Endodermal cell (in vitro differentiated cells): ENCODE data around the gene B4GALT5. TPM values are rescaled to one million over a fixed set of nuclear protein-coding genes. Genes with fewer than 3 reads are reported as not detected.

Experiments
- DNase-seq: peaks from one replicate; pipeline ENCODE4 v3.0.0-alpha.2; 2017
- H3K27ac ChIP-seq: 2 replicates; pipeline ENCODE4 v1.5.1; 2013; ENCODE audit warnings: mild to moderate bottlenecking, low read depth, low read length, moderate library complexity
- H3K27me3 ChIP-seq: 2 replicates; pipeline ENCODE4 v1.6.1; 2013; ENCODE audit warnings: mild to moderate bottlenecking, low read length, moderate library complexity; ENCODE audit not compliant: insufficient read depth, control insufficient read depth, poor library complexity, severe bottlenecking
- H3K36me3 ChIP-seq: 2 replicates; pipeline ENCODE4 v1.7.0; 2013; ENCODE audit warnings: mild to moderate bottlenecking, low read length, moderate library complexity; ENCODE audit not compliant: control insufficient read depth, insufficient read depth
- H3K4me1 ChIP-seq: one replicate; pipeline ENCODE4 v1.7.0; 2013; ENCODE audit warnings: low read length; ENCODE audit not compliant: control insufficient read depth, insufficient read depth
- H3K4me3 ChIP-seq: 2 replicates; pipeline ENCODE4 v1.5.1; 2013; ENCODE audit warnings: mild to moderate bottlenecking, low read length, moderate library complexity
- H3K9ac ChIP-seq: 2 replicates; pipeline ENCODE4 v1.6.1; 2013; ENCODE audit warnings: mild to moderate bottlenecking, low read length, moderate library complexity; ENCODE audit not compliant: poor library complexity, severe bottlenecking; ENCODE audit errors: extremely low read depth
- H3K9me3 ChIP-seq: 2 replicates; pipeline ENCODE4 v1.6.1; 2013; ENCODE audit warnings: mild to moderate bottlenecking, low read length, moderate library complexity; ENCODE audit not compliant: control insufficient read depth
- H3K27ac Mint-ChIP-seq: 2 replicates; pipeline ENCODE4 v1.8.0; 2020; ENCODE audit warnings: mixed read lengths
- H3K27me3 Mint-ChIP-seq: 2 replicates; pipeline ENCODE4 v1.8.0; 2021; ENCODE audit warnings: mild to moderate bottlenecking, mixed read lengths; ENCODE audit not compliant: insufficient read depth
- H3K36me3 Mint-ChIP-seq: 2 replicates; pipeline ENCODE4 v1.8.0; 2020; ENCODE audit warnings: low read depth, mixed read lengths
- H3K4me1 Mint-ChIP-seq: 2 replicates; pipeline ENCODE4 v1.8.0; 2020; ENCODE audit warnings: mixed read lengths
- H3K4me3 Mint-ChIP-seq: 2 replicates; pipeline ENCODE4 v1.8.0; 2020; ENCODE audit warnings: mild to moderate bottlenecking, moderate library complexity, mixed read lengths
- H3K9me3 Mint-ChIP-seq: 2 replicates; pipeline ENCODE4 v1.8.0; 2020; ENCODE audit warnings: mild to moderate bottlenecking, mixed read lengths
- WGBS, 2 experiments: methylation state at CpG; one replicate each; pipeline versions ENCODE4 v1.1.5 to v1.1.7; 2013; ENCODE audit warnings: missing lambda C conversion rate in 2 of 2, mixed read lengths in 1 of 2; ENCODE audit not compliant: insufficient coverage in 1 of 2, insufficient read length in 1 of 2; 5-methylcytosine and 5-hydroxymethylcytosine counted together
- total RNA-seq, 2 donors: library from RNA; stranded (reverse); fragmentation: NEBNext Ultra II Directional in 1 of 2; extraction: Animal tissue kit (Norgen Biotek cat#: 25700) in 1 of 2; gene quantifications; 2 replicates in 1 of 2; 3 replicates in 1 of 2; pipeline ENCODE4 v1.2.1, GENCODE V29; 2021
- TF ChIP-seq, protein P1 (sequence below): fragments of 200-600 bp; sonication (generic); conservative IDR thresholded peaks from 2 replicates; pipeline ENCODE4 v1.5.0; 2021; ENCODE audit warnings: antibody characterized with exemption, mild to moderate bottlenecking

The B4GALT5 gene
- total RNA-seq, 2 donors from 2014 or later = 57.0 to 58.8 TPM

DNA sequence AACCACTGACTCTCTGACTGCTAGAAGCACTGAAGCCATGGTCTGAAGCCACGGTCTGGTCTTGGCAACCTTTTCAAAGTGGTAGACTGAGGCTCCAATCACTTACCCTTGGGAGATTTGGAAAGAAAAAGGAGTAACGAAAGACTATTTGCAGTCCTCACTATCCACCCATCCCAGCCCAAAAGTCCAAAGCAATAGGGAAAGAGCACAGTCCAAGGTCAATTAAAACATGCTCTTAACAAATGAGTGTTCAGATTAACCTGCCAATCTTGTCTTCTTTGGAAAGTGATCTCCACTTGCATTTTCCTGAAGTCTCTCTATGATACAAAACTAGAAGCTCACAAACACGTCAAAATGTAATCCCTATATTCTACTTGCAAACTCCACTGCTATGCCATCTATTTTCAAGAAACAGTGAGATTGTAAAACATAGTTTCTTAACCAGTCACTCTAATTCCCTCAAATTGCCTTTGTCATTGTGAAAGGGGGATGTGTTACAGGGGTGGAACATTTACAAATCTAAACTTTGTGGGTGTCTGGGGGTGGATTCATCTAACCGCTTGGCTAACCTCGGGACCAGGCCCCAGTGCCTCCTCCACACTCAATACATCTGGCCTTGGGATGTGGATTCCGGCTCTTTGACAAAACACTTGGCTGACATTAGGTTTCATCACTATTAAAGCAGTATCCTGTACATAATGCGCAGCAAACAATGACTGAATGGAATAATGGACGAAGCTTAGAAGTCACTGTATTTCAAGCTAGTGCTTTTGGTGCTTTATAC is 56.4 kb downstream of the B4GALT5 start:
- TF ChIP-seq, protein P1, sequence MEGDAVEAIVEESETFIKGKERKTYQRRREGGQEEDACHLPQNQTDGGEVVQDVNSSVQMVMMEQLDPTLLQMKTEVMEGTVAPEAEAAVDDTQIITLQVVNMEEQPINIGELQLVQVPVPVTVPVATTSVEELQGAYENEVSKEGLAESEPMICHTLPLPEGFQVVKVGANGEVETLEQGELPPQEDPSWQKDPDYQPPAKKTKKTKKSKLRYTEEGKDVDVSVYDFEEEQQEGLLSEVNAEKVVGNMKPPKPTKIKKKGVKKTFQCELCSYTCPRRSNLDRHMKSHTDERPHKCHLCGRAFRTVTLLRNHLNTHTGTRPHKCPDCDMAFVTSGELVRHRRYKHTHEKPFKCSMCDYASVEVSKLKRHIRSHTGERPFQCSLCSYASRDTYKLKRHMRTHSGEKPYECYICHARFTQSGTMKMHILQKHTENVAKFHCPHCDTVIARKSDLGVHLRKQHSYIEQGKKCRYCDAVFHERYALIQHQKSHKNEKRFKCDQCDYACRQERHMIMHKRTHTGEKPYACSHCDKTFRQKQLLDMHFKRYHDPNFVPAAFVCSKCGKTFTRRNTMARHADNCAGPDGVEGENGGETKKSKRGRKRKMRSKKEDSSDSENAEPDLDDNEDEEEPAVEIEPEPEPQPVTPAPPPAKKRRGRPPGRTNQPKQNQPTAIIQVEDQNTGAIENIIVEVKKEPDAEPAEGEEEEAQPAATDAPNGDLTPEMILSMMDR = no peak
- no peak overlapping the region for H3K9ac ChIP-seq
- H3K27ac ChIP-seq = no peak overlapping the region
- DNase-seq = no peak
- H3K4me3 Mint-ChIP-seq = no peak overlapping the region
- H3K36me3 Mint-ChIP-seq = peaks cover 39% of the 10 kb centered on the region
- 87 to 88% methylated on average over 7 to 8 of the region's 8 CpGs for WGBS, 2 experiments
- peaks cover 8% of the 10 kb centered on the region for H3K4me1 Mint-ChIP-seq
- no peak overlapping the region for H3K4me3 ChIP-seq
- no peaks in the 10 kb centered on the region for H3K27me3 Mint-ChIP-seq
- peaks cover 41% of the 10 kb centered on the region for H3K36me3 ChIP-seq
- no peak overlapping the region for H3K27ac Mint-ChIP-seq
- no peaks in the 10 kb centered on the region for H3K27me3 ChIP-seq
- H3K9me3 Mint-ChIP-seq = no peaks in the 10 kb centered on the region
- no peaks in the 10 kb centered on the region for H3K9me3 ChIP-seq
- peaks cover 17% of the 10 kb centered on the region for H3K4me1 ChIP-seq

DNA sequence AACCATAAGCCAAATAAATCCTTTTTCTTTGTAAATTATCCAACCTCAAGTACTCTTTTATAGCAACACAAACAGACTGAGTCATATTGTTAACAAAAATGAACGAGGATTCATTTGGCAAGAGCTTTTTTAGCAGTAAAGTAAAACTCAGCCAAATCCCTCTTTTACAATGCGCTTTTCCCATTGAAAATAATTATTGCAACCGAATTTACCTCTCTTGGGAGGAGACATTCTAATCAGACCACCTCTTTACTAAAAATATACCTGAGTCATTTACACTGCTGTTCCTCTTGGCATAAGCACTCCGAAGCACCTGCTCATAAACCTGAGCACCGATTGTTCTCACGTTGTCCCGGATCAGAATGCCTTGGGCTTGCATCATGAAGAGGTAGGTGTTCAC is 57.4 kb downstream of the B4GALT5 start:
- Histone ChIP-seq H3K9ac (no peak overlapping the region), H3K4me3 (no peak overlapping the region), H3K9me3 (no peaks in the 10 kb centered on the region), H3K36me3 (peaks cover 49% of the 10 kb centered on the region), H3K27ac (no peak overlapping the region), H3K4me1 (peaks cover 17% of the 10 kb centered on the region), H3K27me3 (no peaks in the 10 kb centered on the region)
- Mint-ChIP-seq H3K27me3 (no peaks in the 10 kb centered on the region), H3K4me3 (no peak overlapping the region), H3K27ac (peak overlapping the region; percentile 8), H3K36me3 (peaks cover 44% of the 10 kb centered on the region), H3K4me1 (peaks cover 3% of the 10 kb centered on the region), H3K9me3 (no peaks in the 10 kb centered on the region)
- TF ChIP-seq, protein P1 = no peak
- WGBS, 2 experiments = 95 to 100% methylated on average over 7 of the region's 7 CpGs
- no peak for DNase-seq

DNA sequence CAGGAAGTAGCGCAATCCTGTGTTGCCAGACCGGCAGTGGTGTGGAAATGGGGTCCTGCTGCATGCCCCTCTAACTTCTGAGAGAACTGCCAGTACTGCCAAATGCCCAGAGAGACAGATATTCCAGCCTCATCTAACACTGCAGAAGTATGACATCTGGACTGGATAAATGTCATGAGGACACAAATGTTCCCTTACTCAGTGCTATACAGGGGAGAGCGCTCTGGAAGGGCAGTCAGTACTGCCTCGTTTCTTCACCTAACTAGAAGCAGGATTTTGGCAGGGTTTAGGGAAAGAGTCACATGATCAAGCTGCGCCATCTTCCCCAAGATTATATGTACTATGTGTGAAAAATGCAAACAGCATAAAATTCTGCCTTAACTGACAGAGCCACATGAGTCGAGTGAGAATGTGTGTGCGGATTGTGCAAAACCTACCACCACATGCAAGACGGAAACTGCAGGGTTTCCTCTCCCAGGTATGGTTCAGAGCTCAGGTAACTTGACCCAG is 59.7 kb downstream of the B4GALT5 start:
- Histone ChIP-seq H3K9me3 (no peaks in the 10 kb centered on the region), H3K36me3 (peaks cover 60% of the 10 kb centered on the region), H3K27me3 (no peaks in the 10 kb centered on the region), H3K4me1 (peaks cover 17% of the 10 kb centered on the region), H3K27ac (no peak overlapping the region), H3K4me3 (no peak overlapping the region), H3K9ac (no peak overlapping the region)
- H3K4me3 Mint-ChIP-seq = no peak overlapping the region
- H3K9me3 Mint-ChIP-seq = no peaks in the 10 kb centered on the region
- no peak overlapping the region for H3K27ac Mint-ChIP-seq
- H3K27me3 Mint-ChIP-seq = no peaks in the 10 kb centered on the region
- no peaks in the 10 kb centered on the region for H3K4me1 Mint-ChIP-seq
- no peak for DNase-seq
- peaks cover 54% of the 10 kb centered on the region for H3K36me3 Mint-ChIP-seq
- TF ChIP-seq, protein P1 = no peak
- WGBS, 2 experiments = 88 to 92% methylated on average over 8 of the region's 8 CpGs
